H1 (cell line): Measurements from ENCODE around the gene CCT3. TPM values are rescaled to one million over a fixed set of nuclear protein-coding genes. Genes with fewer than 3 reads are reported as not detected.

Experiments used
- CTCF ChIA-PET: fragments of 300-600 bp; sonication (Branson Sonifier 250); formaldehyde crosslinking; loops from one replicate; lab custom pipeline; 2021; ENCODE audit not compliant: partially characterized antibody; lab: Charles Lee
- POLR2A ChIA-PET: fragments of 300-600 bp; sonication (Branson Sonifier 250); formaldehyde crosslinking; loops from one replicate; lab custom pipeline; 2021; ENCODE audit warnings: inconsistent platforms; ENCODE audit not compliant: partially characterized antibody; lab: Charles Lee
- DNase-seq, 2 experiments: peaks; one replicate each; pipeline versions ENCODE4 v3.0.0 to v3.0.0-alpha.2; 2010 to 2022; ENCODE audit warnings: low spot score in 2 of 2, low read depth in 1 of 2, mixed read lengths in 1 of 2
- FAIRE-seq: peaks from 2 replicates; lab custom pipeline; 2011; peaks lifted over from hg19 to GRCh38; lab: Jason Lieb, UNC
- H2AFZ ChIP-seq: 2 replicates; pipeline ENCODE4 v1.8.1; 2012; ENCODE audit warnings: low read length, inconsistent platforms
- H2AK5ac ChIP-seq: 2 replicates; pipeline ENCODE4 v1.6.1; 2013; ENCODE audit warnings: low read depth, low read length
- H2BK120ac ChIP-seq: replicated peaks from 2 replicates; pipeline ENCODE3; 2013; ENCODE audit warnings: low read depth, low read length, inconsistent platforms
- H2BK12ac ChIP-seq: 2 replicates; pipeline ENCODE4 v1.6.1; 2013; ENCODE audit warnings: low read depth, low read length
- H2BK15ac ChIP-seq: 2 replicates; pipeline ENCODE4 v1.6.1; 2013; ENCODE audit warnings: low read length
- H2BK20ac ChIP-seq: 2 replicates; pipeline ENCODE4 v1.6.1; 2013; ENCODE audit warnings: low read length
- H2BK5ac ChIP-seq: 2 replicates; pipeline ENCODE4 v1.6.1; 2013; ENCODE audit warnings: low read depth, low read length
- H3K14ac ChIP-seq: 2 replicates; pipeline ENCODE4 v1.6.1; 2013; ENCODE audit warnings: inconsistent platforms; ENCODE audit not compliant: insufficient read length
- H3K18ac ChIP-seq: 2 replicates; pipeline ENCODE4 v1.6.1; 2013; ENCODE audit warnings: low read length; ENCODE audit errors: extremely low read depth
- H3K23ac ChIP-seq: 2 replicates; pipeline ENCODE4 v1.6.1; 2013; ENCODE audit warnings: inconsistent platforms; ENCODE audit not compliant: insufficient read length
- H3K23me2 ChIP-seq: 2 replicates; pipeline ENCODE4 v1.6.1; 2013; ENCODE audit warnings: low read depth, low read length
- H3K27ac ChIP-seq: 2 replicates; pipeline ENCODE4 v1.6.1; 2011; ENCODE audit warnings: low read depth, low read length, inconsistent platforms
- H3K27me3 ChIP-seq, 4 experiments: replicated peaks in 1 of 4; 1 replicate in 1 of 4; 2 replicates in 3 of 4; pipeline versions ENCODE4 v1.6.1 to v1.8.1; 2011 to 2013; ENCODE audit warnings: low read length in 3 of 4, mild to moderate bottlenecking in 3 of 4, inconsistent platforms in 2 of 4, mixed read lengths in 2 of 4, moderate library complexity in 1 of 4; ENCODE audit not compliant: control insufficient read depth in 3 of 4, insufficient read depth in 3 of 4; ENCODE audit errors: extremely low read depth in 1 of 4
- H3K36me3 ChIP-seq, 4 experiments: 2 replicates each; pipeline versions ENCODE4 v1.6.1 to v1.8.1; 2011 to 2013; ENCODE audit warnings: mild to moderate bottlenecking in 4 of 4, low read length in 3 of 4, moderate library complexity in 2 of 4, control low read depth in 1 of 4, inconsistent platforms in 1 of 4; ENCODE audit not compliant: insufficient read depth in 4 of 4, control insufficient read depth in 2 of 4
- H3K4ac ChIP-seq: replicated peaks from 2 replicates; pipeline ENCODE3; 2013; ENCODE audit warnings: low read length, low read depth, mixed read lengths, inconsistent platforms; ENCODE audit not compliant: insufficient read length
- H3K4me1 ChIP-seq, 4 experiments: replicated peaks in 1 of 4; 1 replicate in 1 of 4; 2 replicates in 3 of 4; pipeline versions ENCODE4 v1.6.1 to v1.8.1; 2011 to 2013; ENCODE audit warnings: low read length in 3 of 4, inconsistent platforms in 2 of 4, mixed read lengths in 1 of 4; ENCODE audit not compliant: insufficient read depth in 4 of 4, control insufficient read depth in 3 of 4
- H3K4me2 ChIP-seq, 2 experiments: 2 replicates each; pipeline versions ENCODE4 v1.6.1 to v1.8.1; 2011 to 2013; ENCODE audit warnings: low read depth in 2 of 2, low read length in 2 of 2, control low read depth in 1 of 2, inconsistent platforms in 1 of 2, mild to moderate bottlenecking in 1 of 2; ENCODE audit not compliant: insufficient read depth in 1 of 2
- H3K4me3 ChIP-seq, 4 experiments: fragments of 200-600, 300-600 bp in 1 of 4; sonication (generic), shearing (Covaris generic), sonication (Bioruptor Twin) in 1 of 4; 2 replicates each; pipeline versions ENCODE4 v1.5.1 to v1.8.1; 2011 to 2016; ENCODE audit warnings: low read length in 4 of 4, low read depth in 3 of 4, control low read depth in 2 of 4, inconsistent platforms in 2 of 4, mild to moderate bottlenecking in 2 of 4, mixed read lengths in 1 of 4, moderate library complexity in 1 of 4; ENCODE audit not compliant: insufficient read depth in 2 of 4; ENCODE audit errors: extremely low read depth in 1 of 4
- H3K56ac ChIP-seq: replicated peaks from 2 replicates; pipeline ENCODE3; 2013; ENCODE audit warnings: low read depth, mild to moderate bottlenecking, mixed read lengths, low read length, inconsistent platforms; ENCODE audit not compliant: insufficient read length
- H3K79me1 ChIP-seq: 2 replicates; pipeline ENCODE4 v1.6.1; 2013; ENCODE audit warnings: low read depth, low read length, control low read depth
- H3K79me2 ChIP-seq, 2 experiments: 2 replicates each; pipeline versions ENCODE4 v1.6.1 to v1.8.1; 2012 to 2013; ENCODE audit warnings: low read length in 2 of 2, mild to moderate bottlenecking in 2 of 2, inconsistent platforms in 1 of 2; ENCODE audit not compliant: insufficient read depth in 2 of 2, control insufficient read depth in 1 of 2
- H3K9ac ChIP-seq, 4 experiments: replicated peaks in 1 of 4; 1 replicate in 1 of 4; 2 replicates in 3 of 4; pipeline versions ENCODE4 v1.6.1 to v1.8.1; 2011 to 2013; ENCODE audit warnings: low read depth in 3 of 4, low read length in 3 of 4, control low read depth in 2 of 4, mild to moderate bottlenecking in 2 of 4, moderate library complexity in 2 of 4, inconsistent platforms in 1 of 4; ENCODE audit errors: extremely low read depth in 1 of 4
- H3K9me3 ChIP-seq, 2 experiments: 2 replicates each; pipeline versions ENCODE4 v1.6.1 to v1.8.1; 2012 to 2013; ENCODE audit warnings: mild to moderate bottlenecking in 2 of 2, moderate library complexity in 2 of 2, control low read depth in 1 of 2, inconsistent platforms in 1 of 2, low read depth in 1 of 2, low read length in 1 of 2, mixed read lengths in 1 of 2; ENCODE audit not compliant: insufficient read depth in 2 of 2
- H4K20me1 ChIP-seq, 2 experiments: replicated peaks in 1 of 2; 2 replicates each; pipeline versions ENCODE3 to v1.8.1; 2011 to 2013; ENCODE audit warnings: inconsistent platforms in 2 of 2, low read length in 2 of 2, mild to moderate bottlenecking in 1 of 2; ENCODE audit not compliant: insufficient read depth in 2 of 2, control insufficient read depth in 1 of 2
- H4K5ac ChIP-seq: 2 replicates; pipeline ENCODE4 v1.6.1; 2013; ENCODE audit warnings: low read length, low read depth, mixed read lengths, inconsistent platforms; ENCODE audit not compliant: insufficient read length
- H4K8ac ChIP-seq: 2 replicates; pipeline ENCODE4 v1.8.0; 2013; ENCODE audit warnings: mild to moderate bottlenecking, moderate library complexity, low read length, inconsistent platforms; ENCODE audit not compliant: insufficient read depth; ENCODE audit errors: extremely low read depth
- H4K91ac ChIP-seq: replicated peaks from 2 replicates; pipeline ENCODE3; 2013; ENCODE audit warnings: low read length, mixed read lengths, inconsistent platforms; ENCODE audit not compliant: insufficient read length
- BRCA1 ChIP-seq: IDR thresholded peaks from 2 replicates; pipeline ENCODE4 v1.6.1; 2012; ENCODE audit warnings: low read depth, low read length, improper control_type of control experiment
- CBX8 ChIP-seq: fragments of 300-800, 300-1000 bp; sonication (generic); IDR thresholded peaks from 2 replicates; pipeline ENCODE4 v1.7.1; 2016; ENCODE audit warnings: low read depth, low read length, borderline replicate concordance
- CEBPB ChIP-seq: IDR thresholded peaks from 2 replicates; pipeline ENCODE4 v1.6.1; 2012; ENCODE audit warnings: low read depth, low read length
- FOSL1 ChIP-seq: IDR thresholded peaks from 2 replicates; pipeline ENCODE4 v1.6.1; 2011; ENCODE audit warnings: mild to moderate bottlenecking, low read depth, low read length, moderate library complexity; ENCODE audit not compliant: insufficient read depth
- HDAC2 ChIP-seq, 2 experiments: fragments of 300-600 bp in 1 of 2; sonication (generic) in 1 of 2; IDR thresholded peaks; 2 replicates each; pipeline ENCODE4 v1.6.1; 2011 to 2012; ENCODE audit warnings: low read depth in 2 of 2, low read length in 2 of 2, mild to moderate bottlenecking in 2 of 2, moderate library complexity in 2 of 2, borderline replicate concordance in 1 of 2, inconsistent platforms in 1 of 2
- MAX ChIP-seq: IDR thresholded peaks from 2 replicates; pipeline ENCODE4 v1.6.1; 2012; ENCODE audit warnings: inconsistent platforms
- NANOG ChIP-seq: IDR thresholded peaks from 2 replicates; pipeline ENCODE4 v1.6.1; 2011; ENCODE audit warnings: low read length, low read depth, mild to moderate bottlenecking, inconsistent platforms; ENCODE audit not compliant: insufficient read depth, poor library complexity, severe bottlenecking
- POU5F1 ChIP-seq: IDR thresholded peaks from 2 replicates; pipeline ENCODE4 v1.6.1; 2011; ENCODE audit warnings: low read depth, mild to moderate bottlenecking, low read length, moderate library complexity
- RXRA ChIP-seq: IDR thresholded peaks from 2 replicates; pipeline ENCODE4 v1.6.1; 2011; ENCODE audit warnings: low read depth, mild to moderate bottlenecking, low read length, moderate library complexity; ENCODE audit not compliant: insufficient read depth
- TAF1 ChIP-seq: IDR thresholded peaks from 2 replicates; pipeline ENCODE4 v1.6.1; 2011; ENCODE audit warnings: mild to moderate bottlenecking, low read depth, low read length
- TCF12 ChIP-seq: IDR thresholded peaks from 2 replicates; pipeline ENCODE4 v1.6.1; 2011; ENCODE audit warnings: low read depth, mild to moderate bottlenecking, low read length
- TEAD4 ChIP-seq: IDR thresholded peaks from 2 replicates; pipeline ENCODE4 v1.6.1; 2012; ENCODE audit warnings: low read depth, low read length, inconsistent platforms, mixed read lengths
- YY1 ChIP-seq: IDR thresholded peaks from 2 replicates; pipeline ENCODE4 v1.6.1; 2011; ENCODE audit warnings: low read depth, mild to moderate bottlenecking, low read length
- ZNF274 ChIP-seq: IDR thresholded peaks from 2 replicates; pipeline ENCODE4 v1.7.0; 2012; ENCODE audit warnings: low read length, borderline replicate concordance; ENCODE audit errors: extremely low read depth
- WGBS, 2 experiments: shearing (Covaris generic) in 1 of 2; methylation state at CpG; one replicate each; pipeline versions ENCODE4 v1.1.6 to v1.1.7; 2013 to 2015; ENCODE audit warnings: low lambda C conversion rate in 2 of 2, mixed read lengths in 2 of 2, inconsistent platforms in 1 of 2, low coverage in 1 of 2, missing lambda C conversion rate in 1 of 2; ENCODE audit not compliant: insufficient replicate concordance in 2 of 2, insufficient coverage in 1 of 2, insufficient read length in 1 of 2; ENCODE audit errors: extremely low coverage in 1 of 2, missing lambda C conversion rate in 1 of 2; 5-methylcytosine and 5-hydroxymethylcytosine counted together
- polyA plus RNA-seq, 7 experiments: library from polyadenylated mRNA; depleted of rRNA in 3 of 7; stranded (reverse) in 5 of 7; unstranded in 2 of 7; fragments of >200 nt in 5 of 7; fragments of 200-250 nt in 2 of 7; gene quantifications; 1 replicate in 5 of 7; 2 replicates in 1 of 7; 4 replicates in 1 of 7; pipeline versions ENCODE4 v1.2.1 to v1.2.3, GENCODE V29; 2011 to 2013; ENCODE audit warnings: missing spikeins in 2 of 7, mixed read lengths in 2 of 7
- total RNA-seq: library from RNA; stranded (reverse); fragmentation: NEBNext Ultra II Directional; extraction: Animal tissue kit (Norgen Biotek cat#: 25700); gene quantifications from 2 replicates; pipeline ENCODE4 v1.2.1, GENCODE V29; 2021

CCT3 gene
- total and polyA plus RNA-seq, 2 of the 8 experiments (the other 6 are each of a cell fraction or from before 2014, with no cell fraction given) = 431 to 480 TPM

- H3K4me1 ChIP-seq = no peaks in the 10 kb centered on the region
- H3K79me2 ChIP-seq = no peaks in the 10 kb centered on the region
- H3K23me2 ChIP-seq = no peaks in the 10 kb centered on the region
- peaks cover 0 to 2% of the 10 kb centered on the region in 2 experiments; a peak in 1 of 4 replicates for H3K9me3 ChIP-seq
- H2AK5ac ChIP-seq = no peak overlapping the region
- no peak overlapping the region for H2BK12ac ChIP-seq
- ChIA-PET POLR2A (interaction anchor here (0.6 to 5.3 kb wide), 10 partner anchors 8 to 66 kb away, joined by 3 to 30 read pairs (median 4); partner anchors contain the start of genes PAQR6 and SMG5), CTCF (interaction anchor here (1.5 to 47.2 kb wide), 7 partner anchors 9 to 120 kb away, joined by 3 to 1265 read pairs (median 11); partner anchors contain the start of genes PAQR6 and SEMA4A)
- H3K23ac ChIP-seq = no peak overlapping the region
- 91% methylated on average over 2 of the region's 2 CpGs; no CpG with 5 or more reads in 1 of the 2 experiments for WGBS, 2 experiments
- no peaks in the 10 kb centered on the region for H3K27me3 ChIP-seq
- no peak overlapping the region for H2BK120ac ChIP-seq
- H3K4me3 ChIP-seq = no peak overlapping the region
- no peak overlapping the region for H3K4me2 ChIP-seq
- no peak overlapping the region for H2BK20ac ChIP-seq
- no peak overlapping the region for H3K56ac ChIP-seq
- H3K18ac ChIP-seq = no peak overlapping the region
- no peak overlapping the region; the same call in 1 of the 2 replicates for H2BK5ac ChIP-seq
- no peak overlapping the region for H4K91ac ChIP-seq
- H3K79me1 ChIP-seq = no peaks in the 10 kb centered on the region; the same call in 1 of the 2 replicates
- H3K27ac ChIP-seq = no peak overlapping the region
- H2BK15ac ChIP-seq = no peak overlapping the region
- FAIRE-seq (no peak), DNase-seq (no peak)
- no peak overlapping the region for H3K14ac ChIP-seq
- H3K36me3 ChIP-seq = peaks cover 56 to 91% (median 82%) of the 10 kb centered on the region in 4 experiments
- H3K9ac ChIP-seq = no peak overlapping the region
- H3K4ac ChIP-seq = no peak overlapping the region
- no peak overlapping the region for H2AFZ ChIP-seq
- H4K8ac ChIP-seq = no peak overlapping the region
- peaks cover 0 to 6% of the 10 kb centered on the region in 2 experiments for H4K20me1 ChIP-seq
- H4K5ac ChIP-seq = no peak overlapping the region
- TF ChIP-seq FOSL1 = no peak
- no peak for TF ChIP-seq HDAC2 (IDR thresholded peaks at IDR 0.05; ENCODE audit: borderline replicate concordance in 1 of 2, low read depth in 2 of 2, low read length in 2 of 2)
- no peak for TF ChIP-seq BRCA1
- TF ChIP-seq ZNF274 = no peak
- TF ChIP-seq CBX8 = no peak
- no peak for TF ChIP-seq NANOG
- no peak for TF ChIP-seq YY1
- TF ChIP-seq MAX = no peak
- no peak for TF ChIP-seq TAF1
- TF ChIP-seq POU5F1 = no peak
- TF ChIP-seq TCF12 = no peak
- no peak for TF ChIP-seq RXRA
- no peak for TF ChIP-seq TEAD4
- TF ChIP-seq CEBPB = no peak
These were observed 77.2 kb downstream of the CCT3 start for GRCh38 chr1:156260896-156261295.
